Effector CD8-positive, alpha-beta T cell (primary cell): ENCODE data around the gene HIBADH.

Source experiments
- DNase-seq: peaks from one replicate; lab custom pipeline; 2025; lab: John Stamatoyannopoulos, UW
- total RNA-seq, 4 experiments: gene quantifications; one replicate each; lab custom pipeline; 2026; lab: John Stamatoyannopoulos, UW

Gene HIBADH
- 13.8 to 24.5 (median 16.3) reads per million in 4 experiments for total RNA-seq

DNA sequence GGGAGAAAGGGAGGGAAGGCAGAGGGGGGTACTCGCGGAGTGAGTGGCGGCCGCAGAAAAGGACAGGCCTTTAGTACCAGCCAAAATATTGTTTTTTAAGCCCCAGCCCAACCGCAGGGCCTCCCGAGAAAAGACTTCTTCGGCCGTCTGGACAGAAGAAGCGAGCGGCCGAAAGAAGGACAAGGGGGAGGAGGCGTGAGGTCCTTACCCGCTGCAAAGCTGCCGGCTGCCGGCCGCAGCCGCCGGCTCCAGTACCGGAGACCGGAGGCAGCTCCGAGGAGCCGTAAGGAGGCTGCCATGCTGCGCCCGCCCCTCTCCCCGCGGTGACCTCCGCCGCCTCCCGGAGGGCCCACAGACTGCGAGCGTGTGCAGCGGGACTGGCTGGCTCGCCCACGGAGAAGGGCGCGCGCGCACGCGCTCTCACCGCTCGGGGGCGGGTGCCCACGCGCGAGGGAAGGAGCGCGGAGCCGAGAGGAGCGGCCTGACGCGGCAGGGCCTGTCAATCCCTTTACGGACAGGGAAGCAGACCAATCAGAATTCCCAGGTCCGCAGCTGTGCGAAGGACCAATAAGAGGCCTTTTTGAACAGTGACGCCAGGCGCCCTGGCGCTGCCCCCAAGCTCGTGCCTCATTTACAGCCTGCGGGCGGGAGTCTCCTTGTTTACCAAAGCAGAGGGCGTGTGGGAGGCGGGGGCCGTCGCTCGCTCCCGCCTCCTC lies at the start of gene HIBADH:
HIBADH (minus strand) TSS at position 394 of the 716 bp plus-strand sequence; CDS start at position 299, 95 bp downstream.
- DNase-seq: peak; percentile 94

- DNase-seq: no peak
These were observed 49.5 kb upstream of the HIBADH start for GRCh38 chr7:27712217-27712616.

DNA sequence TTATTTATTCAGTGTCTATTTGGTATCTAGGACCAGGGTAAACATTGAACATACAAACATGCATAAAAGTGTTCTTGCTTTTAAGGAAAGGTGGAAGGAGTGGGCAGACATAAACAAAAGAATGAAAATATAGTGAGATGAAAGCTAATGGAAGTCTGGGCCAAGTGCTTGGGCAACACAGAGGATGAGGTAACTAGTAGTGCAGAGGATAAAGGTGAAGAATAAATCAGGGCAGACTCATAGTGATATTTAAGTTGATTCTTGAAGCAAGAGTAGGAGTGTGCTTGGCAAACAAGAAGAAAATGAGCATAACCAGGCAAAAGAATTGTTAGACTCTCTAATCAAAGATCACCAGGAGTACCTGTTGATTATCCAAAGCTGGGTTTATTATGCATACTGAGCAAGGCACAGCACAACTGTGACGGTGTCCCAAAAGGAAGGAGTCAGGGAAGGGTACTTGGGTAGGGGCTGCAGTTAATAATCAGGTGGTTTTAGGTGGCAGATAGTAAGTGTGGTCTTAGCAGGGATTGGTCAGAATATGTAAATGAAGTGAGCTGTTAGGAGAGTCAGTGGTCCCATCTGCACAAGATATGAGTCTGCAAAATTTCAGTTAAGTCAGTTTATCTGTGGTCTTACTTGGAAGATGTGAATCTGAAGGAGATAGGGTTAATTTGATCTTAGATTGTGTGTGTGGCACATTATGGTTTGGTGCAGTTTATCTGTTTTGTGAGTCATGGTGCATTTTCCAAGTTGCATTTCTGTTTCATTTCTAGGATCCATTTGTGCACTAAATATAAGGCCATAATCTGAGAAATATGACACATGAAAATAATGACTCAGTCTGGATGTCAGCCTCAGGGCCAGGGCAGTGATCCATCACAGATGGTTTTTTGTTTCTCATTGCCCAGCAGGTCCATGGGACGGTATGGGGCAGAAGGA lies 46.7 kb upstream of the HIBADH start:
- DNase-seq: no peak

DNA sequence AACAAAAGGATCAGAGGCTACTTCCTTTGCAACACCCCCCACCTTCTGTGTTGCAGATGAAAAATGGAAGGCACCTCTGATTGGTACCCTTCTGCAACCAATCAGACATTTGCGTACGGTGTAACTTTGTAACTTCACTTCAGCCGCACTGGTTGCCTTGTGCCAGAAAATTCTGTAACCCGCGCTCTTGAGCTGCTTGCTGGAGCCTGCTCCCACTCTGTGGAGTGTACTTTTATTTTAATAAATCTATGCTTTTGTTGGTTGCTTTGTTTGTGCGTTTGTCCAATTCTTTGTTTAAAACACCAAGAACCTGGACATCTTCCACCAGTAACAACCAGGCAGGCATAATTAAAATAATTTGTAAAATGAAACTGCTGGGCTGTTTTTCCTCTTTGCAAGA lies 45.8 kb upstream of the HIBADH start:
- DNase-seq: no peak

GRCh38 chr7:27705200-27705594 lies 42.5 kb upstream of the HIBADH start:
- DNase-seq: no peak

DNA sequence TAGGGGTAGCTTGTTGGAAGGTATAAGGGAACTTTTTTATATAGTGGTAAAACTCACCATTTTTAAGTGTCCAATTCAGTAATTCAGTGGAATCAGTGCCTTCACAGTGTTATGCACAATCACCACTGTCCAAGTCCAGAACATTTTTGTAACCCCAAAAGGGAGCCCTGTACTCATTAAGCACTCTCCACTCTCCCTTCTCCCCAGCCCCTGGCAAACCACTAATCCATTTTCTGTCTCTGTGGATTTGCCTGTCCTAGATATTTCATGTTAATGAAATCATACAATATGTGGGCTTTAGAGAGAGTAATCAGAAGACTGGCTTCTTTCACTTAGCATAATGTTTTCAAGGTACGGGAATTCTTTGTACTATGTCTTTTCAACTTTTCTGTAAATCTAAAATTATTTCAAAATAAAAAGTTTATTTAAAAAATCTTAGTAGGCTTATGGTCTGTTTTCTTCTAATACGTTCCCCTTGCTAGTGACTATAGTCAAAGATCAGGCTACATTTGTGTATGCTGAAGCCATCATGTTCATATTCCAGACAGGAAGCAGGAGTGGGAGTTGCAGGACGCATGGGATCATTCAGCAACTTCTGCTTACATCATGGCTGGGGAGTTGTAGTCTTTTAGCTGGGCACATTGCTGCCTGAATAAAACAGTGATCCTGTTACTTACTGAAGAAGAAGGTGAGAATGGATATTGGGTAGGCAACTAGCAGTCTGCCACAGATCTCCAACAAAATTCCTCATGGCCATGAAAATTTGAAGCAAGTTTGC lies 41.9 kb upstream of the HIBADH start:
- DNase-seq: no peak

GRCh38 chr7:27703181-27703580 lies 40.5 kb upstream of the HIBADH start:
- DNase-seq: no peak

DNA sequence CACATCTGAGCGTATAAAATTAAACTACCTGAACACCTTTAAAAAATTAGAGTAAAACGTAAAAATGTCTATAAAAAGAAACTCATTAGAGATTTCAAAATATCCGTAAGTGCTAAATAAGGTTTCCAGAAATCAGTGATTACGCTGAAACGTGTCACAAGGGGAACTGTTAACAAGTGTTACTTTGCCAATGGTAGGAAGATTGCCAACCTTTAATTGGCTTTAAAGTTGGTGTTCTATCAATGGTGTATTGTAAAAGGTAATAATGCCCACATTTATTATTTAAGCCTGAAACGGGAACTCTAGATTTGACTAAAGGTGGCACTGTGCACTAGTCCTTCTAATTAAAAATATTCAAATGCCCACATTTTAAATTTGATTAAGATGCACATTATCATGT lies 37.8 kb upstream of the HIBADH start:
- DNase-seq: no peak

DNA sequence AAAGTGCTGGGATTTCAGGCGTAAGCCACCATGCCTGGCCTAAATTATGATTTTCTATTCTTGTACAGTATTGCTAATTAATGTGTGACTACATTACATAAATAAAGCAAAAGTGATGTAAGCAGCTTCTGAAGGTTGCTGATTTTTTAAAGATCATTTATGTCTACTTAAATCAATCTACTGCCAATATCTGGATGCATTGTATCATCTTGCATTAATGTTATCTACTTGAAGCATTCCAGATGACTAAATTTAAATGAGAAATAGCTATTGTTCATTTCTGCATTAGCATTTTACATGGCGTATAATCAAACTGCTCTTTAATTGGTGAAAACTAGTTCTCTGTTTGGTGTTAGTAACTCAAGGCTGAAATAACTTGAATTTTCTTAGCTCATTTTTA lies 37.1 kb upstream of the HIBADH start:
- no peak for DNase-seq

GRCh38 chr7:27697861-27698430 lies 35.3 kb upstream of the HIBADH start:
- no peak for DNase-seq

GRCh38 chr7:27695096-27695495 lies 32.4 kb upstream of the HIBADH start:
- DNase-seq: no peak

- DNase-seq: no peak
These were observed 31.1 kb upstream of the HIBADH start for GRCh38 chr7:27693794-27694193.

- DNase-seq: no peak
These were observed 28.0 kb upstream of the HIBADH start for GRCh38 chr7:27690649-27691048.

GRCh38 chr7:27689591-27690164 lies 27.0 kb upstream of the HIBADH start:
- no peak for DNase-seq

DNA sequence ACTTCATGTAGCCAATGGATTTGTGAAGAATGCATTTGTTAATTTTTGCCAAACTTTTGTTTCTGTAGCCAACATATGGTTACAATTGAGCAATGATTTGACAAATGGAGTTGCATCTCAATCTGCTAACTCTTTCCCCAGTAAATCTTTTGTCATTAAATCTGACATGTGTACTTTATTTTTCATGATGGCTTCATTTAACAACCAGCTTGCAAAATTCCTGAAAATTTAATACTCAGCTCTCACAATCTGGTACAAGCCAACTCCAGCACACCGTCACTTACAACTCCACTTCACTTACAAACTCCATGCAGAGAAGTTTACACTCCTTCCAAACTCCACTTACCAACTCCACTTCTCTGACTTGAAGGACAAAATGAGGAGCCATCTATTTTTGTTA lies 26.5 kb upstream of the HIBADH start:
- DNase-seq: no peak

- no peak for DNase-seq
These were observed 26.0 kb upstream of the HIBADH start for GRCh38 chr7:27688646-27689045.

DNA sequence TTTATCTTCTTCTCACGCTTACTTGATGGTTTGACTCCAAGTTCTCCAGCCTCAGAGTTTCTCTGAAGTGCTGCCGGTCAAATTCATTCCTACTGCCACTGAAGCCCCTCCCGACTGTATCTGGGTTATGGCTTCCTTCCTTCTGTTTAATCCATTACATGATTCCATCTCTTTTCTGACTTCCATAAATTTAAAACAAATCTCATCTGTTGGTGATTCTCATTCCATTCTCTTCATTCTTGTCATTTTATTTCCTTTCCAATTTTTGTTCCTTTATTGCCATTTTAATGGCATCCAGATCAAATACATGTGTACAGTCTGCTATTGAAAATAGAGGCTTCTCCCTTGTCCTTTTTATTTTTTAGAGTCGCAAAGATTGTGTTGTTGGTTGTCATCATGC lies 25.4 kb upstream of the HIBADH start:
- no peak for DNase-seq

- no peak for DNase-seq
These were observed 23.6 kb upstream of the HIBADH start for GRCh38 chr7:27686315-27686714.

DNA sequence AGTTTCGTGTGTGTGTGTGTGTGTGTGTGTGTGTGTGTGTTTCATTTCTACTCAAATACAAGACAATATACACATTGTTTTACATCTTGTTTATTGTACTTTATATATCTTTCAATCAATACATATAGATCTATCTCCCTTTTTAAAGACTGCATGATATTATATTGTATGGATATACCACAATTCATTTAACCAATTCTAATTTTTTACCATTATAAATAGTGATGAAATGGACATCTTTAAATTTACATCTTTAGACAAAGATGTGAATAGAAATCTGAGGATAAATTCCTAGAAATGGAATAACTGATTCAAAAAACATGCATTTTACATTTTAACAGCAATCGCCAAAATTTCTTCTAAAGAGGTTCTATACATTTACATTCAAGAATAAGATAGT lies 23.2 kb upstream of the HIBADH start:
- DNase-seq: no peak

DNA sequence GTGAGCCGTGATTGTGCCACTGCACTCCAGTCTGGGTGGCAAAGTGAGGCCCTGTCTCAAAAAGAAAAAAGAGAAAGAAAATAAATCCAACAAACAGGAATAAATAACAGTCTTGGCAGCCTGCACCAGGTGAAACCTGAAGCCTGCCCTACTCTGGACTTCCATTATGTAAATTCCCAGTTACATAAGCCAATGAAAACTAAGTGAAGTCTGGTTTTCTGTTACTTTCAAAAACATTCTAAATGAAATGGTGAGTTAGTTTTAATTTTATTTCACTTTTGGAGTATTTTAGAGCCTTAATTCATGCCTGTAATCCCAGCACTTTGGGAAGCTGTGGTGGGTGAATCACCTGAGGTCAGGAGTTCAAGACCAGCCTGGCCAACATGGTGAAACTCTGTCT lies 22.5 kb upstream of the HIBADH start:
- no peak for DNase-seq

GRCh38 chr7:27684491-27684890 lies 21.8 kb upstream of the HIBADH start:
- no peak for DNase-seq

GRCh38 chr7:27680610-27681009 lies 17.9 kb upstream of the HIBADH start:
- DNase-seq: no peak
